ENCODE measurements around the gene MIPOL1. TPM values are rescaled to one million over a fixed set of nuclear protein-coding genes. Genes with fewer than 3 reads are reported as not detected.

The MIPOL1 gene
- total RNA-seq, 1 experiment from 2014 or later: 18.7 TPM

GRCh38 chr14:37246427-37246829 is 48.7 kb downstream of the MIPOL1 start:
- intact Hi-C loops (cut with micrococcal nuclease; ENCODE audit: unreplicated experiment): loop anchor here (1.0 to 5.0 kb wide), 8 partner anchors 81 to 961 kb away; partner anchors contain the start of gene SSTR1
- Mint-ChIP-seq H3K27me3 (ENCODE audit: insufficient read depth, unreplicated experiment) (no peaks in the 10 kb centered on the region), H3K36me3 (ENCODE audit: insufficient read depth, unreplicated experiment) (no peaks in the 10 kb centered on the region), H3K4me1 (ENCODE audit: low read depth, unreplicated experiment) (peaks cover 5% of the 10 kb centered on the region), H3K9me3 (ENCODE audit: unreplicated experiment) (no peaks in the 10 kb centered on the region), H3K4me3 (ENCODE audit: unreplicated experiment) (no peak overlapping the region), H3K27ac (ENCODE audit: unreplicated experiment) (no peak overlapping the region)
- DNase-seq: peak in 1 of 2 experiments; percentile 35
- BruUV-seq (replicated peaks): no TSS peak
- H3K4me1 ChIP-seq: peaks cover 36% of the 10 kb centered on the region
- no peaks in the 10 kb centered on the region for H3K36me3 ChIP-seq (ENCODE audit: control insufficient read depth, insufficient read depth, low read length)
- ChIA-PET POLR2A (interaction anchor here (1.5 kb wide), 1 partner anchor 342 kb away, joined by 5 read pairs; no protein-coding TSS in a partner anchor), CTCF (interaction anchor here (1.4 kb wide), 1 partner anchor 343 kb away, joined by 3 read pairs; no protein-coding TSS in a partner anchor)
- no peaks in the 10 kb centered on the region for H3K27me3 ChIP-seq (replicated peaks; ENCODE audit: control insufficient read depth, insufficient read depth, low read length)
- H3K4me3 ChIP-seq (ENCODE audit: low read depth, low read length): no peak overlapping the region
- peak; percentile 68 to 87 for TF ChIP-seq CTCF (IDR thresholded peaks at IDR 0.05; ENCODE audit: insufficient read depth in 1 of 2, low read depth in 1 of 2, low read length in 1 of 2, severe bottlenecking in 1 of 2, unreplicated experiment in 1 of 2)
- H3K9me3 ChIP-seq: no peaks in the 10 kb centered on the region

GRCh38 chr14:37247791-37248461 is 50.2 kb downstream of the MIPOL1 start:
- Mint-ChIP-seq H3K27me3 (ENCODE audit: insufficient read depth, unreplicated experiment) (no peaks in the 10 kb centered on the region), H3K9me3 (ENCODE audit: unreplicated experiment) (no peaks in the 10 kb centered on the region), H3K36me3 (ENCODE audit: insufficient read depth, unreplicated experiment) (no peaks in the 10 kb centered on the region), H3K4me1 (ENCODE audit: low read depth, unreplicated experiment) (peaks cover 5% of the 10 kb centered on the region), H3K4me3 (ENCODE audit: unreplicated experiment) (no peak overlapping the region), H3K27ac (ENCODE audit: unreplicated experiment) (no peak overlapping the region)
- ChIA-PET CTCF (no interaction called here), POLR2A (no interaction called here)
- intact Hi-C loops (cut with micrococcal nuclease; ENCODE audit: unreplicated experiment): loop anchor here (1.0 to 5.0 kb wide), 6 partner anchors 79 to 959 kb away; partner anchors contain the start of gene SSTR1
- no peak for TF ChIP-seq CTCF (IDR thresholded peaks at IDR 0.05; ENCODE audit: insufficient read depth in 1 of 2, low read depth in 1 of 2, low read length in 1 of 2, severe bottlenecking in 1 of 2, unreplicated experiment in 1 of 2)
- BruUV-seq (replicated peaks): no TSS peak
- no peak for DNase-seq
- no peaks in the 10 kb centered on the region for H3K27me3 ChIP-seq (replicated peaks; ENCODE audit: control insufficient read depth, insufficient read depth, low read length)
- H3K9me3 ChIP-seq: no peaks in the 10 kb centered on the region
- peaks cover 46% of the 10 kb centered on the region for H3K4me1 ChIP-seq
- no peaks in the 10 kb centered on the region for H3K36me3 ChIP-seq (ENCODE audit: control insufficient read depth, insufficient read depth, low read length)
- H3K4me3 ChIP-seq (ENCODE audit: low read depth, low read length): no peak overlapping the region

GRCh38 chr14:37251775-37252174 is 54.0 kb downstream of the MIPOL1 start:
- Mint-ChIP-seq H3K27me3 (ENCODE audit: insufficient read depth, unreplicated experiment) (no peaks in the 10 kb centered on the region), H3K9me3 (ENCODE audit: unreplicated experiment) (no peaks in the 10 kb centered on the region), H3K4me3 (ENCODE audit: unreplicated experiment) (no peak overlapping the region), H3K27ac (ENCODE audit: unreplicated experiment) (no peak overlapping the region), H3K36me3 (ENCODE audit: insufficient read depth, unreplicated experiment) (peaks cover 2% of the 10 kb centered on the region), H3K4me1 (ENCODE audit: low read depth, unreplicated experiment) (peaks cover 14% of the 10 kb centered on the region)
- no TSS peak for BruUV-seq (replicated peaks)
- DNase-seq: no peak
- no peaks in the 10 kb centered on the region for H3K27me3 ChIP-seq (replicated peaks; ENCODE audit: control insufficient read depth, insufficient read depth, low read length)
- H3K9me3 ChIP-seq: no peaks in the 10 kb centered on the region
- peak in 1 of 2 experiments; percentile 49 for TF ChIP-seq CTCF (IDR thresholded peaks at IDR 0.05; ENCODE audit: insufficient read depth in 1 of 2, low read depth in 1 of 2, low read length in 1 of 2, severe bottlenecking in 1 of 2, unreplicated experiment in 1 of 2)
- ChIA-PET POLR2A (no interaction called here), CTCF (no interaction called here)
- intact Hi-C loops (cut with micrococcal nuclease; ENCODE audit: unreplicated experiment): loop anchor here (1.0 to 5.0 kb wide), 4 partner anchors 161 to 623 kb away; no protein-coding TSS in a partner anchor
- H3K4me3 ChIP-seq (ENCODE audit: low read depth, low read length): no peak overlapping the region
- H3K36me3 ChIP-seq (ENCODE audit: control insufficient read depth, insufficient read depth, low read length): no peaks in the 10 kb centered on the region
- H3K4me1 ChIP-seq: peaks cover 52% of the 10 kb centered on the region
